Coronary artery (tissue), 2 donors: Measurements from ENCODE around the gene TEAD4.

Experiments used
- DNase-seq: peaks from one replicate; pipeline ENCODE4 v3.0.0-alpha.2; 2017; ENCODE audit warnings: low spot score
- H3K27ac ChIP-seq, 2 donors: fragments of 200-600 bp; sonication (generic); one replicate each; pipeline ENCODE4 v1.5.1; 2016 to 2019
- H3K4me3 ChIP-seq: fragments of 200-600 bp; sonication (generic); 2 replicates; pipeline ENCODE4 v1.5.1; 2016; ENCODE audit warnings: mild to moderate bottlenecking, moderate library complexity
- TF ChIP-seq, protein P1 (sequence below): fragments of 200-600 bp; sonication (generic); IDR thresholded peaks from one replicate; pipeline ENCODE4 v1.5.1; 2019; ENCODE audit warnings: antibody characterized with exemption

TEAD4 gene

DNA sequence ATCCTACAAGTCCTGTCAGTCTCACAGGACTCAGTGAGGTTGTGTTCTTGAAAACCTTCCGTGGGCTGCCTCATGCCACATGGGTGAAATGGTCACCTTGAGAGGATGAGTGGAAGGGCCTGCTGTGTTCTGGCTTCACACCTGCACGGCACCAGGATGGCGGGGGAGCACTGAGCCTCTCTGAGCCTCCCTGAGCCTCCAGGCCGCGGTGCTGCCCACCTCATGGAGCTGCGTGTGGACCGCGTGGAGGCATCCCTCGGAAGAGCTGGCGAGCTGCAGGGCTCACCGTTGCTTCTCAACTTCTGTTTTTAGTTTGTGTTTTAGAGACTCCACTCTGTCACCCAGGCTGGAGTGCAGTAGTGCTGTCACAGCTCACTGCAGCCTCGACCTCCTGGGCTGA is 56.2 kb downstream of the TEAD4 start:
- no peak for DNase-seq
- Histone ChIP-seq H3K4me3 (no peak overlapping the region), H3K27ac (no peak overlapping the region)
- TF ChIP-seq, protein P1, sequence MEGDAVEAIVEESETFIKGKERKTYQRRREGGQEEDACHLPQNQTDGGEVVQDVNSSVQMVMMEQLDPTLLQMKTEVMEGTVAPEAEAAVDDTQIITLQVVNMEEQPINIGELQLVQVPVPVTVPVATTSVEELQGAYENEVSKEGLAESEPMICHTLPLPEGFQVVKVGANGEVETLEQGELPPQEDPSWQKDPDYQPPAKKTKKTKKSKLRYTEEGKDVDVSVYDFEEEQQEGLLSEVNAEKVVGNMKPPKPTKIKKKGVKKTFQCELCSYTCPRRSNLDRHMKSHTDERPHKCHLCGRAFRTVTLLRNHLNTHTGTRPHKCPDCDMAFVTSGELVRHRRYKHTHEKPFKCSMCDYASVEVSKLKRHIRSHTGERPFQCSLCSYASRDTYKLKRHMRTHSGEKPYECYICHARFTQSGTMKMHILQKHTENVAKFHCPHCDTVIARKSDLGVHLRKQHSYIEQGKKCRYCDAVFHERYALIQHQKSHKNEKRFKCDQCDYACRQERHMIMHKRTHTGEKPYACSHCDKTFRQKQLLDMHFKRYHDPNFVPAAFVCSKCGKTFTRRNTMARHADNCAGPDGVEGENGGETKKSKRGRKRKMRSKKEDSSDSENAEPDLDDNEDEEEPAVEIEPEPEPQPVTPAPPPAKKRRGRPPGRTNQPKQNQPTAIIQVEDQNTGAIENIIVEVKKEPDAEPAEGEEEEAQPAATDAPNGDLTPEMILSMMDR = no peak

- no peak for DNase-seq
- no peak overlapping the region for H3K4me3 ChIP-seq
- TF ChIP-seq, protein P1 = no peak
- no peak overlapping the region for H3K27ac ChIP-seq
Measured at GRCh38 chr12:3016191-3016590, 57.0 kb downstream of the TEAD4 start.

DNA sequence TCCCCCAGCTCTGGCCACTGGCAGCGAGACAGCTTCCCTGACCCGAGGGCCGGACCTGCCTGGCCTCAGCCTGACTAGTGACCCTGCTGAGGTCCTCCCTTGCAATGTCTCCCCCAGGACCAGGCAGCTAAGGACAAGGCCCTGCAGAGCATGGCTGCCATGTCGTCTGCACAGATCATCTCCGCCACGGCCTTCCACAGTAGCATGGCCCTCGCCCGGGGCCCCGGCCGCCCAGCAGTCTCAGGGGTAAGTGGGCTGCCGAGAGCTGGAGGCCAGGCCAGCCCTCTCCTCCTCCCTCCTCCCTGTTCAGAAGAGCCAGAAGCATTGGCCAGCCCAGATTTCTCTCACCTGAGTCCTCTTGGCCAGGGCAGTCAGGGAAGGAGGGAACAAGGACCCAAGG is 58.1 kb downstream of the TEAD4 start:
- TF ChIP-seq, protein P1 = no peak
- no peak overlapping the region for H3K27ac ChIP-seq
- H3K4me3 ChIP-seq = no peak overlapping the region
- no peak for DNase-seq

DNA sequence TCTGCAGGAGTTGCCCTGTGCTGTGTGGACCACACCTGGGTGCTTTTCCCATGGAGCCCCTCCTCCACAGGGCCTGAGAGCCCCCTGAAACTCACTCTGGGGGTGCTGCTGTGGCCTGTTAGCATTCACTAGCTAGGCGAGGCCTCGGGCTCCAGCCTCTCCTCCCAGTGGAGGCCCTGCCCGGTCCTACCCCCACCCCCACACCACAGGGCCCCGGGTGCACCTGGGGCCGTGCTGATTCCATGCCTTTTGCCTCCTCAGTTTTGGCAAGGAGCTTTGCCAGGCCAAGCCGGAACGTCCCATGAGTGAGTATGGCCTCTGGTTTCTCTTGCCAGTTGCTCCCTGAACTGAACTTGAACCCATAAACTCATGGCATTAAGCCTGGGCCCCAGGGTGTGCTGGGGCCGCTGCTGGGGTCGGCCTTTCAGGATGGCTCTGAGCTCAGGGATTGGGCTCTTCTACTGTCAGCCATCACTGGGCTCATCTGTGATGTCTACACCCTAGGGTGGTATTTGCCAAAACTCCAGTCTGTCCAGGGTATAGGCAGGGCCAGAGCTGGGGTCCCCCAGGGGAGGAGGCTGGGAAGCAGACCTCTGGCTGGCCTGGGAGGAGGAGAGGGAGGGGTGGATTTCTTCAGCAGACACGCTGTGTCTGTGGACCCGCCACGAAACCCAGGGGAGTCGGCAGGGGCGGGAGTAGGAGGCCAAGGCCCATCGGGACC is 59.2 kb downstream of the TEAD4 start:
- no peak for DNase-seq
- no peak overlapping the region for H3K4me3 ChIP-seq
- TF ChIP-seq, protein P1 = no peak
- no peak overlapping the region for H3K27ac ChIP-seq

DNA sequence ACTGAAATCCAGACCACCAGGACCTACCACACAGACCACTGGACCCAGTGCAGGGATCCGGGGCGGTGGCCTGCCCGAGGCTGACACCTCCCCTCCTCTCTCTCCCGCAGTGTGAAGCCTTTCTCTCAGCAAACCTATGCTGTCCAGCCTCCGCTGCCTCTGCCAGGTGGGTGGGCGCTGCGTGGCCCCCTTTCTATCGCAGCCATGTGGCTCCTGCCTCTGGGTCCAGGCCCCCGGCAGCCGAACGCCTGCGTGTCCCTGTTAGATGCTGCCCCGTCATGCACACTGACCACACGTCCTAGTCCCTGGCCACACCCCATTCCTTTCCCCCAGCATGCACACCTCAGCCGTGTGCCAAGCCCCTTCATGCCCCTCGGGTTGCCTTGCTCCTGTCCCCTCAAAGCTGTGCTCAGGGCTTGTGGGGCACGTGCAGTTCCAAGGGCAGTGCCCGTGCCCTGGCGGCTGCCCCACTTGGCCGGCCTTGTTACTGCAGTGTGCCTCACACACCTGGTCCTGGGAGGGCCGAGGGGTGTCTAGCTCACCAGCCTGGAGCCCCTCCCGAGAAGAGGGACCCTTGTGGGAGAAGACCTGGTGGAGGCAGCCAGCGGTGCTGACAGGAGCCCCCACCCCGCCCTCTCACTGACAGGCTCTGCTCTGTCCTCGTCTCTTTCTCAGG is 59.9 kb downstream of the TEAD4 start:
- Histone ChIP-seq H3K4me3 (no peak overlapping the region), H3K27ac (no peak overlapping the region)
- no peak for DNase-seq
- TF ChIP-seq, protein P1 = no peak

DNA sequence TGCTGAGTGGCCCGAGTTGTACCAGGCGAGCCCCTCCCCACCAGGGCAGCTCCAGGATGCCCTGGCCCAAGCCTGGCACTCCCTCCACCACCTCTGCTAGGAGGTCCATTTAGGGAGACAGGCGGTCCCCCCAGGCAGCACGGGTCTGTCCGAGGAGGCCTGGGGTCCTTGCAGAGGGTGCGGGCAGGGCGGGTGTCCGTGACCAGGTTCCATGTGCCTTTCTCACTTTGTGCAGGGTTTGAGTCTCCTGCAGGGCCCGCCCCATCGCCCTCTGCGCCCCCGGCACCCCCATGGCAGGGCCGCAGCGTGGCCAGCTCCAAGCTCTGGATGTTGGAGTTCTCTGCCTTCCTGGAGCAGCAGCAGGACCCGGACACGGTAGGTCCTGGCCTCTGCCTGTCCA is 61.2 kb downstream of the TEAD4 start:
- no peak for DNase-seq
- TF ChIP-seq, protein P1 = no peak
- Histone ChIP-seq H3K4me3 (no peak overlapping the region), H3K27ac (no peak overlapping the region)
